D721Med (cell line): ENCODE results near the gene MSMP.

Source experiments
- DNase-seq: peaks from one replicate; pipeline ENCODE4 v3.0.0; 2011; ENCODE audit warnings: low spot score; ENCODE audit not compliant: insufficient read length
- FAIRE-seq: peaks from 2 replicates; lab custom pipeline; 2011; peaks lifted over from hg19 to GRCh38; lab: Jason Lieb, UNC
- CTCF ChIP-seq: IDR thresholded peaks from 2 replicates; pipeline ENCODE4 v1.5.1; 2012; ENCODE audit warnings: mild to moderate bottlenecking, control low read depth; ENCODE audit not compliant: insufficient read depth; ENCODE audit errors: missing control alignments

Gene MSMP

DNA sequence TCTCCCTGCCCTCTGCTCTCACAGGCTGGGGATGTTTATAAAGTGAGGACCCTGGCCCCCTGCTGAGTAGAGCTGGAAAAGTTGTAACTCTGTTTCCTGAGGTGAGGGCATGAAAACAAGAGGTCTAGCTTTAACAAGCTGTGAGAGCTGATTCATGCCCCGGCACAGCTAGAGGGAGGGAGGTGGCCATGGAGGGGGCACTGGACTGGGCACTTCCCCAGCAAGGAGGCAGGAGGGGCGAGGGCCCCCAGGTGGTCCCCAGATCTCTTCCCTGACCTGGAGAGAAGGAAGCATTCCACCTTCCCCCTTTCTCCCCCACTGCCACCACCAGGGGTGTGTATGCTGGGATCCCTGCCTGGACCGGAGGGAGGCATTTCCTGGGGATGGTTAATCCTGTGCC lies at the start of gene MSMP:
Gene MSMP (minus strand): TSS at position 13 of the 400 bp plus-strand sequence. CDS start 147 bp downstream, outside the sequence.
- no peak for DNase-seq
- no peak for FAIRE-seq
- TF ChIP-seq CTCF: no peak

DNA sequence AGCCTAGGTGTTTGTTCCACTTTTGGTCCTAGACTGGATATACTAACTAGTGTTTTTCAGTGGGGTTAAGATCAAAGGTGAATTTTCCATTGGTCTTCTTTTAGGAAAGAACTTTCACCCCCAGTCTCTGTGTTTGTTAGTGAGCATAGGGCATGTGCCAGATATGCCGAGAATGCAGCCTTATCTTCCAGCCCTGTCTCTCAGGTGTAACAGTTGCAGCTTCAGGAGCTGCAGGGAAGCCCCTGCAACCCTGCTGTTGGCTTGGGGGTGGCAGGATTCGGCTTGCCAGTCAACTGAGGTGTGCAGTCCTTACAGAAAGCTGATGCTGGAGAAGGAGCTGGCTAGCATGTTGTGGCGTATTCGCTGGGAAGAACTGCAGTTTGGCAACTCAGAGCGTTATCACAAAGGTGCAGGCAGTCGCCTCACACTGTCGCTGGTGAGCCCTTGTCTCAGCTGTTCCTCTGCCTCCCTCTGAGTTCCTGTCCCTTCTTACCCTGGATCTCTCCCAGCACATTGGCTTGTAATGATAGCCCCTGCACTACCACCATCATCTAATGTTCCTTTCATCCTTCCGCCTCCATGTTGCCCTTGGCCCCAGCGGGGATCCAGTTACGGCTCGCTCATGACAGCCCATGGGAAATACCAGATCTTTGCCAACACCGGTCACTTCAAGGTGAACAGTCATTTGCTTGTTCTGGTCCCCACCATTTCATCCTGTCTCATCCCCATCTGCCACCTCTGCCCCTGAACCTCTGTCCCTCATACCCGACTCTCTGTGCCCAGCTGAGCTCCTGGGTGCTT lies 47.5 kb upstream of the MSMP start:
- TF ChIP-seq CTCF: no peak
- FAIRE-seq: no peak
- no peak for DNase-seq

DNA sequence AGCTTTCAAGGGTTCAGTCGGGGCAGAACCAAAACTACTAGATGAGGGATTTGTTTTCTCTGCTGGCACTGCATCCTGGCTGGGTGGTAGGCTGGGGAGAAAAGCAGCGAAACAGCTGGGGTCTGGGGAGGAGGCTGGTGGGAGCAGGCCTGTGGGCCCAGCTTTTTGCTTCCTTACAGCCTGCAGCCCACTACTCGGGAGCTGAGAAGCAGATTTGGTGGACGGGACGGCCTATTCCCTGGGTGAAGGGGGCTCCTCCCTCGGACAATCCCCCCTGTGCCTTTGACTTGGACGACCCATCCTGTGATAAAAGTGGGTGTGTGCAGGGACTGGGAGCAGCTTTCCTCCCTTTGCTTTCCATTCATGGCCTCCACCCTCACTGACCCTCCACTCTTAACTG lies 46.5 kb upstream of the MSMP start:
- no peak for TF ChIP-seq CTCF
- FAIRE-seq (no peak), DNase-seq (no peak)

DNA sequence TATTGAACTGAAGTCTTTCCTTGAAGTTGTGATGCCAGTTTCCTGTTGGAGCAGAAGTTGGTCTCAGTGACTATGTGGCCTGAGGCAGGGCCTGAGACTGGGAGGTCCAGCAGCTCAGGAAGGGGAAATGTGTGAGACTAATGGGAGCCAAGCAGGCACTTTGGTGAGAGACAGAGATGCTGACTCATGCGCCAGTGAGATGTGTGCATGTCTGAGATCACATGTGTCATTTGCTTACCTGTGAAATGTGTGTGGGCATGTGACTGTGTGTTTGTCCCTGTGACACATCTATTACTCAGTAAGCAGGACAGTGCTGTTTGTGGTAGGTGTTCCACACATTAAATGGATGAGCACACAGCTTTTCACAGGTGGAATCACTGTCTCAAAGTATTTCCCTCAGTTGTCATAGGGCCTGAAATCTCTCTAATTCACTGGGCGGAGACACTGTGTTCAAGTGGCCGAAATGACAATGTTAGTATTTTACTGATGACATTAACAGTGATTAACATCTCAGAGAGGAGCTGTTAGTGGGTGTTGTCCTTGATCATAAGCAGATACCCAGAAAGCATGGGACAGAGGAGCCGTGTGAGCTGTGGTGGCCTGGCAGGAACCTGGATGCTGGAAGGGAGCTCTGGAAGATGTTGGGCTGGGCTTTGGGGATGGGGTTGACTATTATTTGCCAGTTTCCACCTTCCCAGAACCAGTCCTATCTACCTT lies 44.7 kb upstream of the MSMP start:
- DNase-seq: no peak
- no peak for FAIRE-seq
- no peak for TF ChIP-seq CTCF

DNA sequence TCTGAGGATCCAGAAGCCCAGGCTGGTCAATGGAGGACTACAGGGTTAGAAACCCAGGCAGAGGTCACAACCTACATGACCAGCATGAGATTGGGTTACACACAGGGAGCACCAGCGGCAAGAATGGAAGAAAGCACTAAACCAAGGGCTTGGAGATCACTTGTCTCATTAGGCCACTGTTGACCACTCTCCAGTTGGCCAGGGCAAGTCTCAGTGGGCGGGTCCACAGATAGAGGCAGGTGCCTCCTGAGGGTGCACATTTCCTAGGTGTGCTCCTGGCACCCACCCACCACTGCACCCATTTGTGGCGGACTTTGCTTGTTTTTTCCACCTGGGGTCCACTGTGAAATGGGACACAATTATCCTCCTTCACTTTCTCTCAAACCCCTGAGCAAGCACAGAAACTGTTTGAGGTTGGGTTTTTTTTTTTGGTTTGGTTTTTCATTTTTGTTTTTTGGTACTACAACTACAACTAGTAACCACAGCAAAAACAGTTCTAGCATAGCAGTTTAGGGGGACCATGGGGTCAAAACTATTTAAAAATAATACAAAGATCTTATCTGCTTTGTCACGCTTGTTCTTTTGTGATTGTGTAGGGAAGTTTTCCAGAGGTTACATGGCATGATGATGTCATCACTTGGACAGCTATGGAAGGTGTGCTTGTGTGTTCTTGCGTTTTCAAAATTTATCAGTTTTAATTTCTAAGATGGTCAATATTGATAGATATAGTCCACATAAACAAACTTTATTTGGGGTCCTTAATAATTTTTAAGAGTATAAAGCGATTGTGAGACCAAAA lies 43.4 kb upstream of the MSMP start:
- DNase-seq: no peak
- FAIRE-seq: no peak
- no peak for TF ChIP-seq CTCF

- DNase-seq (no peak), FAIRE-seq (no peak)
- no peak for TF ChIP-seq CTCF
Measured at GRCh38 chr9:35795695-35796094, 41.6 kb upstream of the MSMP start.
